Progenitor cell of endocrine pancreas (in vitro differentiated cells): ENCODE results near the gene CCDC69. TPM values are rescaled to one million over a fixed set of nuclear protein-coding genes. Genes with fewer than 3 reads are reported as not detected.
"Not testable (repeated sequence)": the region's sequence is repeated elsewhere in the genome, so short reads cannot be mapped to it uniquely, and the experiment has no call there.

Source experiments
- DNase-seq: peaks from one replicate; pipeline ENCODE4 v3.0.0; 2021; ENCODE audit warnings: low spot score; ENCODE audit not compliant: unreplicated experiment
- H3K27ac Mint-ChIP-seq: 2 replicates; pipeline ENCODE4 v1.8.0; 2021; ENCODE audit warnings: mild to moderate bottlenecking, moderate library complexity, mixed read lengths
- H3K27me3 Mint-ChIP-seq: 2 replicates; pipeline ENCODE4 v1.8.0; 2021; ENCODE audit warnings: mixed read lengths
- H3K36me3 Mint-ChIP-seq: 2 replicates; pipeline ENCODE4 v1.8.0; 2022; ENCODE audit warnings: mixed read lengths; ENCODE audit not compliant: insufficient read depth
- H3K4me1 Mint-ChIP-seq: 2 replicates; pipeline ENCODE4 v1.8.0; 2021; ENCODE audit warnings: low read depth, mixed read lengths
- H3K4me3 Mint-ChIP-seq: 2 replicates; pipeline ENCODE4 v1.8.0; 2021; ENCODE audit warnings: low read depth, mild to moderate bottlenecking, moderate library complexity, mixed read lengths
- H3K9me3 Mint-ChIP-seq: 2 replicates; pipeline ENCODE4 v1.8.0; 2021; ENCODE audit warnings: low read depth, mixed read lengths
- total RNA-seq: library from RNA; stranded (reverse); gene quantifications from 2 replicates; pipeline ENCODE4 v1.2.1, GENCODE V29; 2021
- TF ChIP-seq, protein P1 (sequence below): fragments of 200-600 bp; sonication (generic); IDR thresholded peaks from one replicate; pipeline ENCODE4 v1.5.0; 2021; ENCODE audit warnings: antibody characterized with exemption, mild to moderate bottlenecking; ENCODE audit not compliant: unreplicated experiment

Gene CCDC69
- total RNA-seq, 1 donor from 2014 or later: 4.6 TPM

DNA sequence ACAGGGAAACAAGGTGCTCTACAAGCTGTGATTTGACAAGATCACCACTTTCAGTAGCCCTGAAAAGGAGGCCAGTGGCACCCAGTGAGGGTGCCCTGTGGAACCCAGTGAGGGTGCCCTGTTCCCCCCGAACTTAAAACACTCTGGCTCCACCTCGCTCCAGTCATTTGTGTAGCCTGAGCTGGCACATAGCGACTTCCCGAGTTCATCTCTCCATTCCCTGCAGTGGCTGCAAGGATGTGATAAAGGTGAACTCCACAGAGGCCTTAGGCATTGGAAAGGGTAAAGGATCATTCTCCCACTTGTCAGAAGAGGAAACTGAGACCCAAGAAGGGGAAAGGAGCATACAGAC, 44.4 kb downstream of the CCDC69 start:
- Mint-ChIP-seq H3K4me3 (no peak overlapping the region), H3K9me3 (no peaks in the 10 kb centered on the region)

GRCh38 chr5:151178777-151179488, 45.0 kb downstream of the CCDC69 start:
- H3K27ac Mint-ChIP-seq: no peak overlapping the region
- H3K4me1 Mint-ChIP-seq: no peaks in the 10 kb centered on the region

More for the DNA sequence above, 44.4 kb downstream of the CCDC69 start:
- no peaks in the 10 kb centered on the region for H3K4me1 Mint-ChIP-seq
- H3K27ac Mint-ChIP-seq: no peak overlapping the region
- H3K27me3 Mint-ChIP-seq: no peaks in the 10 kb centered on the region
- TF ChIP-seq, protein P1, sequence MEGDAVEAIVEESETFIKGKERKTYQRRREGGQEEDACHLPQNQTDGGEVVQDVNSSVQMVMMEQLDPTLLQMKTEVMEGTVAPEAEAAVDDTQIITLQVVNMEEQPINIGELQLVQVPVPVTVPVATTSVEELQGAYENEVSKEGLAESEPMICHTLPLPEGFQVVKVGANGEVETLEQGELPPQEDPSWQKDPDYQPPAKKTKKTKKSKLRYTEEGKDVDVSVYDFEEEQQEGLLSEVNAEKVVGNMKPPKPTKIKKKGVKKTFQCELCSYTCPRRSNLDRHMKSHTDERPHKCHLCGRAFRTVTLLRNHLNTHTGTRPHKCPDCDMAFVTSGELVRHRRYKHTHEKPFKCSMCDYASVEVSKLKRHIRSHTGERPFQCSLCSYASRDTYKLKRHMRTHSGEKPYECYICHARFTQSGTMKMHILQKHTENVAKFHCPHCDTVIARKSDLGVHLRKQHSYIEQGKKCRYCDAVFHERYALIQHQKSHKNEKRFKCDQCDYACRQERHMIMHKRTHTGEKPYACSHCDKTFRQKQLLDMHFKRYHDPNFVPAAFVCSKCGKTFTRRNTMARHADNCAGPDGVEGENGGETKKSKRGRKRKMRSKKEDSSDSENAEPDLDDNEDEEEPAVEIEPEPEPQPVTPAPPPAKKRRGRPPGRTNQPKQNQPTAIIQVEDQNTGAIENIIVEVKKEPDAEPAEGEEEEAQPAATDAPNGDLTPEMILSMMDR: no peak
- no peaks in the 10 kb centered on the region for H3K36me3 Mint-ChIP-seq
- DNase-seq: no peak

DNA sequence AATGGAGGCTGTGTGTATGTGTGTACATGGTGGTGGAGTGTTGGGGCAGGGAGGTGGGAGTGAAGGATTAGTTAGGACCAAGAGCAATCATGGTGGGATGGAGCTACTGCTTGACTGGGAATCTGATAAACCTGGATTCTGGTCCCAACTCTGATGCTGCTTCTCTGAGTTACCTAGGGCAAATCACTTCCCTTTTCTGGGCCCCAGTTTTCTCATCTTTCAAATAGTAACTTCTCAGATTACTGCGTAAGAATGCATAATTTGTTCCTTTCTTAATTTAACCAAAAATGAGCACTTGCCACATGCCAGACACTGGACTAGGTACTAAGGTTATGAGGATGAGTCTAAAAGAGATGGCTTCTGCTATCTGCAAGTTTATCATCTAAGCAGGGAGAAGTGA, 45.5 kb downstream of the CCDC69 start:
- no peaks in the 10 kb centered on the region for H3K27me3 Mint-ChIP-seq

More at GRCh38 chr5:151178777-151179488, 45.0 kb downstream of the CCDC69 start:
- no peak for DNase-seq
- Mint-ChIP-seq H3K36me3 (no peaks in the 10 kb centered on the region), H3K27me3 (no peaks in the 10 kb centered on the region), H3K9me3 (no peaks in the 10 kb centered on the region), H3K4me3 (no peak overlapping the region)
- TF ChIP-seq, protein P1: no peak

GRCh38 chr5:151176268-151176667, 47.6 kb downstream of the CCDC69 start:
- H3K27me3 Mint-ChIP-seq, DNase-seq, H3K27ac Mint-ChIP-seq, H3K4me1 Mint-ChIP-seq, H3K4me3 Mint-ChIP-seq, H3K36me3 Mint-ChIP-seq, H3K9me3 Mint-ChIP-seq: not testable (repeated sequence)

More for the DNA sequence above, 45.5 kb downstream of the CCDC69 start:
- no peaks in the 10 kb centered on the region for H3K4me1 Mint-ChIP-seq
- H3K4me3 Mint-ChIP-seq: no peak overlapping the region
- DNase-seq: no peak
- H3K9me3 Mint-ChIP-seq: no peaks in the 10 kb centered on the region
- no peaks in the 10 kb centered on the region for H3K36me3 Mint-ChIP-seq
- no peak overlapping the region for H3K27ac Mint-ChIP-seq
- TF ChIP-seq, protein P1: no peak

DNA sequence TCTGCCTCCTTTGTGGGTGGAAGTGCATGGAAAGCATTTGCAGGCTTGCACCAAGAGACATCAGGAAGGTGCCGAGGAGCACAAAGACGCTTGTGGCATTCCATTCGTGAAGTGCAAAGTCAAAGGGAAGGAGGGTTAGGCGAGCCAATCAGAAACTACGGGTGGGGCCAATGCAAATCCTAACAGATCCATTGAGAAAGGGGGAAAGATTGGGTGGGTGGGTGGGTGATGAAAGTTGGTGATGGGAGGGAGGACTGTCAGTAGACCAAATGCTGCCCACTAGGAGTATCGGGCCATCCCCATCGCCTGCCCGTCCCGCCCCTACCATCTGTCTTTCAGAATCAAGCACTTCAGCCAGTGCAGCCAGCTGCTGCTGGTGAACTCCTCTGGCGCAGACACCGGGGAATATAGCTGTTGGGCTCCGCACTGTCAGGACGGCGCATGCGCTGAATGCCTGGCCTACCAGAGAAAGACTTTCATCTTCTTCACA, 49.2 kb downstream of the CCDC69 start:
- TF ChIP-seq, protein P1: no peak
- H3K36me3 Mint-ChIP-seq: no peaks in the 10 kb centered on the region
- no peaks in the 10 kb centered on the region for H3K4me1 Mint-ChIP-seq
- DNase-seq: no peak
- H3K27me3 Mint-ChIP-seq: no peaks in the 10 kb centered on the region
- no peaks in the 10 kb centered on the region for H3K9me3 Mint-ChIP-seq
- no peak overlapping the region for H3K4me3 Mint-ChIP-seq
- H3K27ac Mint-ChIP-seq: no peak overlapping the region
